Right cardiac atrium (tissue), 5 donors: ENCODE data around the gene TMEM81. TPM values are rescaled to one million over a fixed set of nuclear protein-coding genes. Genes with fewer than 3 reads are reported as not detected.
A peak's percentile ranks its signal among the peaks of the same experiment; 100 is the strongest.

Experiments
- ATAC-seq, 2 donors: fragments of 200-7000 bp; cut with Tn5 transposase; one replicate each; pipeline versions ENCODE4 v1.8.0 to v1.9.1; 2020; ENCODE audit warnings: moderate library complexity in 2 of 2, mild to moderate bottlenecking in 1 of 2
- DNase-seq, 3 donors: peaks; one replicate each; pipeline ENCODE4 v3.0.0-alpha.2; 2020
- H3K27ac ChIP-seq: one replicate; pipeline ENCODE4 v1.5.1; 2013; ENCODE audit warnings: mild to moderate bottlenecking, low read length, control low read depth, moderate library complexity
- H3K27me3 ChIP-seq: one replicate; pipeline ENCODE4 v1.6.1; 2013; ENCODE audit not compliant: control insufficient read depth, insufficient read depth
- H3K4me1 ChIP-seq: one replicate; pipeline ENCODE4 v1.6.1; 2013; ENCODE audit warnings: low read length; ENCODE audit not compliant: control insufficient read depth, insufficient read depth
- H3K4me3 ChIP-seq: one replicate; pipeline ENCODE4 v1.5.1; 2013; ENCODE audit warnings: low read length, control low read depth
- H3K9me3 ChIP-seq: one replicate; pipeline ENCODE4 v1.6.1; 2013; ENCODE audit warnings: low read length; ENCODE audit not compliant: control insufficient read depth
- WGBS: extraction: QIAGEN DNeasy Blood & Tissue Kit; methylation state at CpG from one replicate; pipeline ENCODE4 v1.1.7; 2013; 5-methylcytosine and 5-hydroxymethylcytosine counted together
- intact Hi-C, 4 donors: fragments of 100-400 bp; cut with DNase I; formaldehyde crosslinking; loops; one replicate each; pipeline versions ENCODE4 v1.11.0 to v1.14.0; 2022 to 2023
- polyA plus RNA-seq: library from polyadenylated mRNA; stranded (reverse); fragments of 200-250 nt; gene quantifications from one replicate; pipeline ENCODE4 v1.2.3, GENCODE V29; 2013
- total RNA-seq, 4 donors: library from RNA; stranded (reverse); fragmentation: NEBNext Ultra II Directional; extraction: Animal tissue kit (Norgen Biotek cat#: 25700); gene quantifications; one replicate each; pipeline ENCODE4 v1.2.1, GENCODE V29; 2021
- donor health status: healthy with polysubstance abuse.
- donor health status: DM: no; HTN: yes; CAD: no.
- donor health status: DM: no; HTN: no; CAD: no.
- donor health status: DM: no; HTN: yes; CAD: no; lungs with severe emphysema.
- donor health status: DM: yes; HTN: yes; CAD: no.

Gene TMEM81
- total and polyA plus RNA-seq, 5 donors: 1.6 to 3.5 (median 2.6) TPM

GRCh38 chr1:205077158-205077933 is 6.9 kb downstream of the TMEM81 start:
- no peaks in the 10 kb centered on the region for H3K9me3 ChIP-seq
- no peaks in the 10 kb centered on the region for H3K27me3 ChIP-seq
- H3K4me3 ChIP-seq: no peak overlapping the region
- DNase-seq (no peak), ATAC-seq (peak; percentile 44 to 69)
- intact Hi-C loops: no loop called here
- H3K27ac ChIP-seq: no peak overlapping the region
- WGBS: 88% methylated on average over 7 of the region's 7 CpGs
- peaks cover 2% of the 10 kb centered on the region for H3K4me1 ChIP-seq

DNA sequence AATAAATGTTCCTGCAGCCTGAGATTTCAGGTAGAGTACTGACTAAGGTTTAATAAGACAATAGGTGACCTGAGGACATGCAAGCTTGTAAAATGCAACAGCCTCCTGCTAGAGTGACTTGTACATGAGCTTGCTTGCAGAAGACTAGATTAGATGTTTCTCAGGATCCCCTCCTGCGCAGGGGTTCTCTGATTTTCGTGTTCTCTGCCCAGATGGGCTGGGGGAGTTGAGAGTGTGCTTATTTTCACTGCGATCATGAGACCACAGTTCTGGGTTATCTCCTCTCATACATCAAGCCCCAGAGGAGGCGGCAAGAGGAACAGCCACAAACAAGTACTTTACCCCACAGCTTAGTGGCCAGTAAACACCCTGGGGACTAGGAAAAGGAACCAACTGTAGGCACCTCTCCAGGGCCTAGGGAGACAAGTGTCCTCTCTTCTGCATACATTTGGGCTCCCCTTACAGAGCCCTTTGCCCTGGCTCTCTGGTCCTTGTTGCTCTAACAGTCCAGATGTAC is 8.0 kb downstream of the TMEM81 start:
- H3K27me3 ChIP-seq: no peaks in the 10 kb centered on the region
- no peak for ATAC-seq
- no peak overlapping the region for H3K27ac ChIP-seq
- DNase-seq: no peak
- WGBS: 74% methylated on average over 4 of the region's 4 CpGs
- no peaks in the 10 kb centered on the region for H3K9me3 ChIP-seq
- intact Hi-C loops: no loop called here
- H3K4me1 ChIP-seq: peaks cover 2% of the 10 kb centered on the region
- H3K4me3 ChIP-seq: no peak overlapping the region

DNA sequence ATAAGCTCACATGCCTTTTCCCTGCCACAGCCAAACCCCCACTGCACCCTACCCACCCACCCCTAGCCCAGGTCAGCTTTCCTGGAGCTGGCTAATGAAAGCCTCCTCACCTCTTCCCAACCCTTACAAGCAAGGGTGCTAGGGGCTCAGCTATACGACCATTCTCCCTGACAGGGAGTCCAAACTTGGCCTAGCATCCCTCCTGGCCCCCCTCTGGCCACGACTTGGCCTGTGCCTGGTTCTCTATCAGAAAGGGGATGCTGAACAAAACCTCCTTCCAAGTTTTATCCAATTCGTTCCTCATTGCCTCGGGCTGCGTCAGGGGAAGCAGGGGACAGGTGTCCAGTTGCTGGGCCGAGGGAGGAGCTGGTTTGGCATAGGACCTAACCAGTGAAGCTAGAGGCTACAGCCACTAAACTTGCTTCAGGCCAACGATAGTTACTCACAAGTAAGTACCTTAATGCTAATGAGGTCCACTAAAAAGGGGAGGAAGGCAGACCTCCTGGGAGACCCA is 8.6 kb downstream of the TMEM81 start:
- no peaks in the 10 kb centered on the region for H3K9me3 ChIP-seq
- 51% methylated on average over 7 of the region's 7 CpGs for WGBS
- no peak overlapping the region for H3K27ac ChIP-seq
- no peak for ATAC-seq
- peaks cover 2% of the 10 kb centered on the region for H3K4me1 ChIP-seq
- no peaks in the 10 kb centered on the region for H3K27me3 ChIP-seq
- DNase-seq: no peak
- intact Hi-C loops: no loop called here
- no peak overlapping the region for H3K4me3 ChIP-seq

- intact Hi-C loops: no loop called here
- H3K4me1 ChIP-seq: peaks cover 2% of the 10 kb centered on the region
- no peak for ATAC-seq
- WGBS: 89% methylated on average over 7 of the region's 7 CpGs
- no peak overlapping the region for H3K4me3 ChIP-seq
- DNase-seq: no peak
- H3K9me3 ChIP-seq: no peaks in the 10 kb centered on the region
- H3K27me3 ChIP-seq: no peaks in the 10 kb centered on the region
- no peak overlapping the region for H3K27ac ChIP-seq
Observed at GRCh38 chr1:205074513-205074912, 9.7 kb downstream of the TMEM81 start.

DNA sequence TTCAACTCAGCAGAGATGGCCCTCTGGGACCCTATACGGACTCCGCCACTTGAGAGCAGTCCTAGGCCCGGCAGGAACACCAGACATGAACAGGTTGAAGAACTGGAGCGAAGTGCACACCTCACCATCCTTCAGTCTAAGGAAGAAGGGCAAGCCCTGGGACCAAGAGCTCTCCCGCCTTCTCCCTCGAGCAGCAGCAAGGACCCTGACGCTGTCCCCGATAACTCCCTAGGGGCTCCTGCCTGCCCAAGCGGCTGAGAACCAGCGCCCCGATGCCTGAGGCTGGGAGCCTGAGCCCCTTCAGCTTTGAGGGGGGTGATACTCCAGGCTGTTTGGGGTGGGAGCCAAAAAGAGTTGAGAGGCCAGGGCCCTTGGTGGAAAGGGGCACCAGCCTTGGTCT is 10.2 kb downstream of the TMEM81 start:
- H3K27me3 ChIP-seq: no peaks in the 10 kb centered on the region
- H3K9me3 ChIP-seq: no peaks in the 10 kb centered on the region
- H3K4me3 ChIP-seq: no peak overlapping the region
- no peak for ATAC-seq
- no peak for DNase-seq
- H3K4me1 ChIP-seq: peaks cover 2% of the 10 kb centered on the region
- 92% methylated on average over 11 of the region's 11 CpGs for WGBS
- intact Hi-C loops: no loop called here
- H3K27ac ChIP-seq: no peak overlapping the region

- DNase-seq: no peak
- no peaks in the 10 kb centered on the region for H3K27me3 ChIP-seq
- H3K9me3 ChIP-seq: no peaks in the 10 kb centered on the region
- 82% methylated on average over 12 of the region's 12 CpGs for WGBS
- H3K4me3 ChIP-seq: no peak overlapping the region
- no peak overlapping the region for H3K27ac ChIP-seq
- H3K4me1 ChIP-seq: peaks cover 2% of the 10 kb centered on the region
- no peak for ATAC-seq
- intact Hi-C loops: no loop called here
Observed at GRCh38 chr1:205073511-205073910, 10.7 kb downstream of the TMEM81 start.

- H3K27ac ChIP-seq: no peak overlapping the region
- H3K27me3 ChIP-seq: no peaks in the 10 kb centered on the region
- intact Hi-C loops: no loop called here
- DNase-seq (no peak), ATAC-seq (no peak)
- H3K4me3 ChIP-seq: no peak overlapping the region
- H3K4me1 ChIP-seq: peaks cover 2% of the 10 kb centered on the region
- WGBS: 87% methylated on average over 8 of the region's 8 CpGs
- no peaks in the 10 kb centered on the region for H3K9me3 ChIP-seq
Observed at GRCh38 chr1:205072881-205073280, 11.4 kb downstream of the TMEM81 start.

GRCh38 chr1:205072286-205072685 is 12.0 kb downstream of the TMEM81 start:
- no peak for ATAC-seq
- Histone ChIP-seq H3K9me3 (no peaks in the 10 kb centered on the region), H3K27me3 (no peaks in the 10 kb centered on the region), H3K27ac (no peak overlapping the region), H3K4me1 (no peaks in the 10 kb centered on the region), H3K4me3 (no peak overlapping the region)
- intact Hi-C loops: no loop called here
- DNase-seq: no peak
- WGBS: 85% methylated on average over 9 of the region's 9 CpGs

GRCh38 chr1:205071801-205072200 is 12.5 kb downstream of the TMEM81 start:
- no peaks in the 10 kb centered on the region for H3K27me3 ChIP-seq
- ATAC-seq: no peak
- H3K27ac ChIP-seq: no peak overlapping the region
- H3K4me3 ChIP-seq: no peak overlapping the region
- no peaks in the 10 kb centered on the region for H3K9me3 ChIP-seq
- 81% methylated on average over 12 of the region's 12 CpGs for WGBS
- no peaks in the 10 kb centered on the region for H3K4me1 ChIP-seq
- intact Hi-C loops: no loop called here
- no peak for DNase-seq

DNA sequence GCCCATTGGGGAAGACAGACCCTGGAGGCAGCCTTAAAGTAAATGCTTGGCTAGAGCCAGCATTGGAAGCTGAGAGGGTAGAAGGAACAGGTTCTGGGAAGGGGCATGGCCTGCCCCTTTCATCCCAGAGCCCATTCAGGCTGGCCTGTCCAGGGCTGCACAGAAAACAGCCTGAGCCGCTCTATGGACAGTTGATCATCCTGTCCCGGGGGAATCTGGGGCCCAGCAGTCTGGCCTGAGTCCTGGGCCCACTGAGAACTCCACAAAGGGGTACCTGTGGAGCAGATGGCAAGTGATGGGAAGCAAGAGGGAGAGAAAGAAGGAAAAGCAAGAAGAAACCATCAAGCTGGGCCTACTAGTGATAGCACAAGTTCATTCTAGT is 13.2 kb downstream of the TMEM81 start:
- H3K27me3 ChIP-seq: no peaks in the 10 kb centered on the region
- H3K27ac ChIP-seq: no peak overlapping the region
- H3K4me3 ChIP-seq: no peak overlapping the region
- no peaks in the 10 kb centered on the region for H3K4me1 ChIP-seq
- 88% methylated on average over 2 of the region's 2 CpGs for WGBS
- no peak for DNase-seq
- no peak for ATAC-seq
- no peaks in the 10 kb centered on the region for H3K9me3 ChIP-seq
- intact Hi-C loops: no loop called here

DNA sequence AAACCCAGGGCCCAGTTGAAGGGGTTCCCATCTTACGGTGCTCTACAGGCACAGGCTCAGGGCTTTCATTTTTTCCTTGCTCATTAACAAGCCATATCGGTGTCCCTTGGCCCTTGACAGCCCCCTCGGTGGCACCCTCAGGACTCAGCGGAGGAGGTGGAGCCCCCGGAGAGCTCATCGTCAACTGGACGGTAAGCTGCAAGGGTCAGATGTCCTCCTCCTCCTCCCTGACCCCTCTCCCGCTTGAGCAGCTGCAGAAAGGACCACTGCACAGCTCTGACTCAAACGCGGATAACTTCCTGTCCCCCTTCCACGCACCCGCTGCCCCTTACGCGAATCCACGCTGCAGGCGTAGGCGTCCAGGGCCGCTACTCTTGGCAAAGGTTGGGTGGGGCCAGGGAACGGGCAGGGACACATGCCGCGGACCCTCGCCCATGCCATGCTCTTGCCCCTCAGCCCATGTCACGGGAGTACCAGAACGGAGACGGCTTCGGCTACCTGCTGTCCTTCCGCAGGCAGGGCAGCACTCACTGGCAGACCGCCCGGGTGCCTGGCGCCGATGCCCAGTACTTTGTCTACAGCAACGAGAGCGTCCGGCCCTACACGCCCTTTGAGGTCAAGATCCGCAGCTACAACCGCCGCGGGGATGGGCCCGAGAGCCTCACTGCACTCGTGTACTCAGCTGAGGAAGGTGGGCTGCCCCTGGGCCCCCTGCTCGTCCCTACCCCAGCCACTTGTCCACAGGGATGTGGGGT is 14.7 kb downstream of the TMEM81 start:
- intact Hi-C loops: no loop called here
- H3K4me3 ChIP-seq: no peak overlapping the region
- no peak overlapping the region for H3K27ac ChIP-seq
- H3K4me1 ChIP-seq: no peaks in the 10 kb centered on the region
- no peaks in the 10 kb centered on the region for H3K27me3 ChIP-seq
- ATAC-seq (peak; percentile 19 to 39), DNase-seq (peak; percentile 43 to 82 (median 76))
- no peaks in the 10 kb centered on the region for H3K9me3 ChIP-seq
- WGBS: 76% methylated on average over 42 of the region's 42 CpGs
